Tongue (tissue), 2 donors: Measurements from ENCODE around the gene NKAIN2. TPM values are rescaled to one million over a fixed set of nuclear protein-coding genes. Genes with fewer than 3 reads are reported as not detected.

Experiments
- DNase-seq: peaks from one replicate; pipeline ENCODE4 v3.0.0-alpha.2; 2015
- total RNA-seq: library from RNA; depleted of rRNA; stranded (reverse); fragments of >200 nt; gene quantifications from one replicate; pipeline ENCODE4 v1.2.3, GENCODE V29; 2014

The NKAIN2 gene
- total RNA-seq, 1 donor from 2014 or later = 1.7 TPM

GRCh38 chr6:124607119-124607627 is 803.5 kb downstream of the NKAIN2 start:
- no peak for DNase-seq

- no peak for DNase-seq
Measured at GRCh38 chr6:124613031-124613430, 809.4 kb downstream of the NKAIN2 start.

GRCh38 chr6:124622351-124622750 is 818.7 kb downstream of the NKAIN2 start:
- DNase-seq = no peak

- no peak for DNase-seq
Measured at GRCh38 chr6:124633655-124634054, 830.0 kb downstream of the NKAIN2 start.

GRCh38 chr6:124640432-124640831 is 836.8 kb downstream of the NKAIN2 start:
- no peak for DNase-seq

- no peak for DNase-seq
Measured at GRCh38 chr6:124655866-124656265, 852.2 kb downstream of the NKAIN2 start.

GRCh38 chr6:124658053-124658452 is 854.4 kb downstream of the NKAIN2 start:
- DNase-seq = no peak

GRCh38 chr6:124659427-124659826 is 855.8 kb downstream of the NKAIN2 start:
- no peak for DNase-seq

GRCh38 chr6:124660185-124660584 is 856.5 kb downstream of the NKAIN2 start:
- DNase-seq = no peak

GRCh38 chr6:124661097-124661661 is 857.5 kb downstream of the NKAIN2 start:
- peak; percentile 36 for DNase-seq

- DNase-seq = no peak
Measured at GRCh38 chr6:124668028-124668427, 864.4 kb downstream of the NKAIN2 start.

- DNase-seq = no peak
Measured at GRCh38 chr6:124669713-124670480, 866.2 kb downstream of the NKAIN2 start.

GRCh38 chr6:124670801-124671200 is 867.1 kb downstream of the NKAIN2 start:
- DNase-seq = no peak

- no peak for DNase-seq
Measured at GRCh38 chr6:124671324-124671723, 867.7 kb downstream of the NKAIN2 start.

- no peak for DNase-seq
Measured at GRCh38 chr6:124674042-124674441, 870.4 kb downstream of the NKAIN2 start.

GRCh38 chr6:124676033-124676432 is 872.4 kb downstream of the NKAIN2 start:
- DNase-seq = no peak

- DNase-seq = no peak
Measured at GRCh38 chr6:124677874-124678273, 874.2 kb downstream of the NKAIN2 start.

GRCh38 chr6:124679387-124679786 is 875.7 kb downstream of the NKAIN2 start:
- DNase-seq = no peak

GRCh38 chr6:124682751-124683150 is 879.1 kb downstream of the NKAIN2 start:
- no peak for DNase-seq

- no peak for DNase-seq
Measured at GRCh38 chr6:124683507-124683906, 879.8 kb downstream of the NKAIN2 start.

GRCh38 chr6:124684621-124685020 is 881.0 kb downstream of the NKAIN2 start:
- no peak for DNase-seq

- DNase-seq = no peak
Measured at GRCh38 chr6:124688369-124688768, 884.7 kb downstream of the NKAIN2 start.

GRCh38 chr6:124694139-124694705 is 890.6 kb downstream of the NKAIN2 start:
- DNase-seq = no peak

GRCh38 chr6:124699038-124699437 is 895.4 kb downstream of the NKAIN2 start:
- no peak for DNase-seq
